Endodermal cell (in vitro differentiated cells): ENCODE measurements around the gene RIT2. TPM values are rescaled to one million over a fixed set of nuclear protein-coding genes. Genes with fewer than 3 reads are reported as not detected.

Experiments used
- DNase-seq: peaks from one replicate; pipeline ENCODE4 v3.0.0-alpha.2; 2017
- H3K27ac ChIP-seq: 2 replicates; pipeline ENCODE4 v1.5.1; 2013; ENCODE audit warnings: mild to moderate bottlenecking, low read depth, low read length, moderate library complexity
- H3K27me3 ChIP-seq: 2 replicates; pipeline ENCODE4 v1.6.1; 2013; ENCODE audit warnings: mild to moderate bottlenecking, low read length, moderate library complexity; ENCODE audit not compliant: insufficient read depth, control insufficient read depth, poor library complexity, severe bottlenecking
- H3K36me3 ChIP-seq: 2 replicates; pipeline ENCODE4 v1.7.0; 2013; ENCODE audit warnings: mild to moderate bottlenecking, low read length, moderate library complexity; ENCODE audit not compliant: control insufficient read depth, insufficient read depth
- H3K4me1 ChIP-seq: one replicate; pipeline ENCODE4 v1.7.0; 2013; ENCODE audit warnings: low read length; ENCODE audit not compliant: control insufficient read depth, insufficient read depth
- H3K4me3 ChIP-seq: 2 replicates; pipeline ENCODE4 v1.5.1; 2013; ENCODE audit warnings: mild to moderate bottlenecking, low read length, moderate library complexity
- H3K9ac ChIP-seq: 2 replicates; pipeline ENCODE4 v1.6.1; 2013; ENCODE audit warnings: mild to moderate bottlenecking, low read length, moderate library complexity; ENCODE audit not compliant: poor library complexity, severe bottlenecking; ENCODE audit errors: extremely low read depth
- H3K9me3 ChIP-seq: 2 replicates; pipeline ENCODE4 v1.6.1; 2013; ENCODE audit warnings: mild to moderate bottlenecking, low read length, moderate library complexity; ENCODE audit not compliant: control insufficient read depth
- H3K27ac Mint-ChIP-seq: 2 replicates; pipeline ENCODE4 v1.8.0; 2020; ENCODE audit warnings: mixed read lengths
- H3K27me3 Mint-ChIP-seq: 2 replicates; pipeline ENCODE4 v1.8.0; 2021; ENCODE audit warnings: mild to moderate bottlenecking, mixed read lengths; ENCODE audit not compliant: insufficient read depth
- H3K36me3 Mint-ChIP-seq: 2 replicates; pipeline ENCODE4 v1.8.0; 2020; ENCODE audit warnings: low read depth, mixed read lengths
- H3K4me1 Mint-ChIP-seq: 2 replicates; pipeline ENCODE4 v1.8.0; 2020; ENCODE audit warnings: mixed read lengths
- H3K4me3 Mint-ChIP-seq: 2 replicates; pipeline ENCODE4 v1.8.0; 2020; ENCODE audit warnings: mild to moderate bottlenecking, moderate library complexity, mixed read lengths
- H3K9me3 Mint-ChIP-seq: 2 replicates; pipeline ENCODE4 v1.8.0; 2020; ENCODE audit warnings: mild to moderate bottlenecking, mixed read lengths
- WGBS, 2 experiments: methylation state at CpG; one replicate each; pipeline versions ENCODE4 v1.1.5 to v1.1.7; 2013; ENCODE audit warnings: missing lambda C conversion rate in 2 of 2, mixed read lengths in 1 of 2; ENCODE audit not compliant: insufficient coverage in 1 of 2, insufficient read length in 1 of 2; 5-methylcytosine and 5-hydroxymethylcytosine counted together
- total RNA-seq, 2 donors: library from RNA; stranded (reverse); fragmentation: NEBNext Ultra II Directional in 1 of 2; extraction: Animal tissue kit (Norgen Biotek cat#: 25700) in 1 of 2; gene quantifications; 2 replicates in 1 of 2; 3 replicates in 1 of 2; pipeline ENCODE4 v1.2.1, GENCODE V29; 2021
- TF ChIP-seq, protein P1 (sequence below): fragments of 200-600 bp; sonication (generic); conservative IDR thresholded peaks from 2 replicates; pipeline ENCODE4 v1.5.0; 2021; ENCODE audit warnings: antibody characterized with exemption, mild to moderate bottlenecking

Gene RIT2
- total RNA-seq, 2 donors from 2014 or later, result 0.81 TPM; not detected in 1

GRCh38 chr18:43001821-43002220 lies 113.7 kb downstream of the RIT2 start:
- Histone ChIP-seq H3K9me3 (no peaks in the 10 kb centered on the region), H3K4me3 (no peak overlapping the region), H3K9ac (no peak overlapping the region), H3K36me3 (no peaks in the 10 kb centered on the region), H3K4me1 (no peaks in the 10 kb centered on the region), H3K27me3 (no peaks in the 10 kb centered on the region), H3K27ac (no peak overlapping the region)
- no peaks in the 10 kb centered on the region for H3K27me3 Mint-ChIP-seq
- no peaks in the 10 kb centered on the region for H3K36me3 Mint-ChIP-seq
- no peak overlapping the region for H3K4me3 Mint-ChIP-seq
- no peak for DNase-seq
- no peak overlapping the region for H3K27ac Mint-ChIP-seq
- peaks cover 13% of the 10 kb centered on the region for H3K4me1 Mint-ChIP-seq
- WGBS, 2 experiments, result 93 to 95% methylated on average over 2 of the region's 2 CpGs
- peaks cover 3% of the 10 kb centered on the region for H3K9me3 Mint-ChIP-seq
- TF ChIP-seq, protein P1, sequence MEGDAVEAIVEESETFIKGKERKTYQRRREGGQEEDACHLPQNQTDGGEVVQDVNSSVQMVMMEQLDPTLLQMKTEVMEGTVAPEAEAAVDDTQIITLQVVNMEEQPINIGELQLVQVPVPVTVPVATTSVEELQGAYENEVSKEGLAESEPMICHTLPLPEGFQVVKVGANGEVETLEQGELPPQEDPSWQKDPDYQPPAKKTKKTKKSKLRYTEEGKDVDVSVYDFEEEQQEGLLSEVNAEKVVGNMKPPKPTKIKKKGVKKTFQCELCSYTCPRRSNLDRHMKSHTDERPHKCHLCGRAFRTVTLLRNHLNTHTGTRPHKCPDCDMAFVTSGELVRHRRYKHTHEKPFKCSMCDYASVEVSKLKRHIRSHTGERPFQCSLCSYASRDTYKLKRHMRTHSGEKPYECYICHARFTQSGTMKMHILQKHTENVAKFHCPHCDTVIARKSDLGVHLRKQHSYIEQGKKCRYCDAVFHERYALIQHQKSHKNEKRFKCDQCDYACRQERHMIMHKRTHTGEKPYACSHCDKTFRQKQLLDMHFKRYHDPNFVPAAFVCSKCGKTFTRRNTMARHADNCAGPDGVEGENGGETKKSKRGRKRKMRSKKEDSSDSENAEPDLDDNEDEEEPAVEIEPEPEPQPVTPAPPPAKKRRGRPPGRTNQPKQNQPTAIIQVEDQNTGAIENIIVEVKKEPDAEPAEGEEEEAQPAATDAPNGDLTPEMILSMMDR, result no peak

DNA sequence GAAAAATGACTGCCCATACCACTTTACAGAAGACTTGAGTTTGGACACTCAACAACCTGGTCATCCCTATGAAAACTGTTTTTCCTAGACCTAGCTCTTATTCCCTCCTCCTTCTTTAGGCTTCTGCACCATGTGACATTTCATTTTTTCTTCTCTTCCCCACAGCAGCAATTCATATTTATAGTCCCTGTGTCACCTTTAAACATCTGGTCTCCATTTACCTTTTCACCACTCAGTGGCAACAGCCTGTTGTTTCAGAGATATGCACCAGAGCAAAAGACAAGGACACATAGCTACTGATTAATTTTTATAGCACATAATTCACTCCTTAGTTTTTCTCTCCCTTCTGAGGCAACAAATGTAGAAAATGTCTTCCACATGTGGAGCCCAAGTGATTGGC lies 118.7 kb downstream of the RIT2 start:
- Mint-ChIP-seq H3K4me3 (no peak overlapping the region), H3K9me3 (peaks cover 3% of the 10 kb centered on the region), H3K27me3 (no peaks in the 10 kb centered on the region), H3K4me1 (peaks cover 2% of the 10 kb centered on the region), H3K36me3 (peaks cover 10% of the 10 kb centered on the region), H3K27ac (no peak overlapping the region)
- no peaks in the 10 kb centered on the region for H3K27me3 ChIP-seq
- H3K9ac ChIP-seq, result no peak overlapping the region
- no peaks in the 10 kb centered on the region for H3K36me3 ChIP-seq
- no peak overlapping the region for H3K4me3 ChIP-seq
- H3K9me3 ChIP-seq, result no peaks in the 10 kb centered on the region
- TF ChIP-seq, protein P1, result no peak
- no peak for DNase-seq
- H3K4me1 ChIP-seq, result no peaks in the 10 kb centered on the region
- H3K27ac ChIP-seq, result no peak overlapping the region

DNA sequence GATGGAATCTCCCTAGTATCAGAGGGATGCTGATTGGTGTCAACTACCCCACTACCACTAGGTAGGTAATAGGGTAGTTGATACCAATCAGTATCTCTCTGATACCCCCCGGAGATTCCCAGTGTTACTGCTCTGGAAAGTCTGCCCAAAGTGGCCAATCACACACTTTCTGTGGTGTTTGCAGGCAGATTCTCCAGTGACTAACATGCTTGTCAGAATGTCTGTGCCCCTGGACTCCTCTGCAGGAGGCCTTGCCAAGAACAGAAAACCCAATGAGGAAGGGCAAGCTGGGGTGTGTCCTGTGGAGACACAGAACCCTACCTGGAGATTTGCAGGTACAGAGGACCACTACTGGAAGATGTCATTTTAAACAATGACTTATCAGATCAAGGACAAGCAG lies 135.1 kb downstream of the RIT2 start:
- Histone ChIP-seq H3K4me1 (peaks cover 8% of the 10 kb centered on the region), H3K9me3 (no peaks in the 10 kb centered on the region), H3K9ac (no peak overlapping the region), H3K27me3 (no peaks in the 10 kb centered on the region), H3K27ac (no peak overlapping the region), H3K36me3 (no peaks in the 10 kb centered on the region), H3K4me3 (no peak overlapping the region)
- DNase-seq, result no peak
- no peaks in the 10 kb centered on the region for H3K27me3 Mint-ChIP-seq
- no peak overlapping the region for H3K27ac Mint-ChIP-seq
- no peaks in the 10 kb centered on the region for H3K9me3 Mint-ChIP-seq
- no peaks in the 10 kb centered on the region for H3K36me3 Mint-ChIP-seq
- peaks cover 30% of the 10 kb centered on the region for H3K4me1 Mint-ChIP-seq
- 91 to 100% methylated on average over 1 of the region's 1 CpG for whole genome bisulfite sequencing, 2 experiments
- H3K4me3 Mint-ChIP-seq, result no peak overlapping the region
- TF ChIP-seq, protein P1, result no peak
